ENCODE measurements around the gene SLC44A2.
"Not testable (repeated sequence)": the region's sequence is repeated elsewhere in the genome, so short reads cannot be mapped to it uniquely, and the experiment has no call there.

Gene SLC44A2

DNA sequence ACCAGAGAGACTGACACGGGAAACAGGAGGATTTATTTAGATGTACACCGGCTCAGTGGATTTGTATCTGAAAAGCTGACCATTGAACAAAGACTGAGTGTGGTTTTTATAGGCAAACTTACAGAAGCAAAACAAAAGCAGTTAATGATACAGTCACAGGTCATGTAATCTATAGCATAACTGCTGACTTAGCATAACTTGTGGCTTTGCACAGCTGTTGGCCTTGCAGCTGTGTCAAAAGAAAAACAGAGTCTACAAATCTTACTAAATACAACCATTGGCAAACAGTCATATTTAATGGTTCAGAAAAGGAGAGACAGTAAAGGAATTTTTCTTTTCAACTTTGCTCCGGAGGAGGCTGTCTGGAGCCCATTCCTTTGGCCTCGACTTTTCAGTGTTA lies 26.5 kb downstream of the SLC44A2 start:
- DNase-seq (ENCODE audit: low spot score): no peak

DNA sequence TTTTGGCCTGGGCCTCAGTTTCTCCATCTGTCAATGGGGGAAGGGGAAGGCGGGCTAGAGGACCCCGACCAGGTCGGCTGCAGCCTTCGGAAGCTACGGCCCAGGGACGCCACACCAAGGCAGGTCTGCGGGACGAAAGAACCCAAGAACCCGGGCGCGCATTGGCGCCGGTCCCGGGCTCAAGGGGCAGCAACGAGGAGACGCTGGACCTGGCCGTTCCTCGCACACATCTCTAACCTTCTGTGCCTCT lies 28.1 kb downstream of the SLC44A2 start:
- DNase-seq (ENCODE audit: low spot score): no peak

DNA sequence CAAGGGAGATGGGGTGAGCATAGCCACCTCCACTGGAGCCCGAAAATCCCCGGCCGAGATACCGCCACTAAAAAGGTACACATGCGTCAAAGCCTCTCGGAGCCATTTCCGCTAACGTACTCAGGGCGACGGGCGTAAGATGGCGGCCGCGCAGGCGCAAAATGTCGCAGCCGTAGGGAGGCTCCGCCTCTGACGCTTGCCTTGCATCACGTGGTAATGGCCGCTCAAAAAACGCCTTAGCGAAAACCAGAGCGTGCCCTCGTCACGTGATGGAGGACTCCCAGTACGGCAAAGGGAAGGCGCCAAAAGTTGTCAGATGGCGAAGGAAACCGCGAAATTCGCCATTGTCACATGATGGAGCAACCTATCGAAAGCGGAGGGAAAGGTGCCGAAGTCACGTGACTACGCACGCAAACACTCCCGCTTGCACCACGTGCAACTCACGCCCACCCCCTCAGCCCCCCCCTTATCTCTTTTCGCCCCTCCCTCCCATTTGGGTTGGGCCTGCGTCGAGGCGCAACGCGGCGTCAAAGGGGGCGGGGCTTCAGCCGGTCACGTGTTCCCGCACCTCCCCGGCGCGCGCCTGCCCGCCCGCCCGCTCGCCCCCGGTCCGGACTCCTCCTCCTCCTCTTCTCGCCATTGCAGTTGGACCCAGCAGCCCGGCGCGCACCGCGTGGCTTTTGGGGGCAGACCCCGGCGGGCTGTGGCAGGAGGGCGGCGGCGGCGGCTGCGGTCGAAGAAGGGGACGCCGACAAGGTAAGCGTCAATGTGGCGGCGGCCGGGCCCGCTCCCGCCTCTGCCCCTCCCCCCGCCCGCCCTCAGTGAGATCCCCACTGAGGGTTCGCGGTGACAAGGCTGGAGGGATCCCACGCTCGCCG lies 28.6 kb downstream of the SLC44A2 start, which contains the start of gene ILF3:
Gene ILF3 (plus strand): TSS at position 615 of the 878 bp plus-strand sequence. CDS start 16,260 bp downstream, outside the sequence.
- DNase-seq (ENCODE audit: low spot score): peak; percentile 97

DNA sequence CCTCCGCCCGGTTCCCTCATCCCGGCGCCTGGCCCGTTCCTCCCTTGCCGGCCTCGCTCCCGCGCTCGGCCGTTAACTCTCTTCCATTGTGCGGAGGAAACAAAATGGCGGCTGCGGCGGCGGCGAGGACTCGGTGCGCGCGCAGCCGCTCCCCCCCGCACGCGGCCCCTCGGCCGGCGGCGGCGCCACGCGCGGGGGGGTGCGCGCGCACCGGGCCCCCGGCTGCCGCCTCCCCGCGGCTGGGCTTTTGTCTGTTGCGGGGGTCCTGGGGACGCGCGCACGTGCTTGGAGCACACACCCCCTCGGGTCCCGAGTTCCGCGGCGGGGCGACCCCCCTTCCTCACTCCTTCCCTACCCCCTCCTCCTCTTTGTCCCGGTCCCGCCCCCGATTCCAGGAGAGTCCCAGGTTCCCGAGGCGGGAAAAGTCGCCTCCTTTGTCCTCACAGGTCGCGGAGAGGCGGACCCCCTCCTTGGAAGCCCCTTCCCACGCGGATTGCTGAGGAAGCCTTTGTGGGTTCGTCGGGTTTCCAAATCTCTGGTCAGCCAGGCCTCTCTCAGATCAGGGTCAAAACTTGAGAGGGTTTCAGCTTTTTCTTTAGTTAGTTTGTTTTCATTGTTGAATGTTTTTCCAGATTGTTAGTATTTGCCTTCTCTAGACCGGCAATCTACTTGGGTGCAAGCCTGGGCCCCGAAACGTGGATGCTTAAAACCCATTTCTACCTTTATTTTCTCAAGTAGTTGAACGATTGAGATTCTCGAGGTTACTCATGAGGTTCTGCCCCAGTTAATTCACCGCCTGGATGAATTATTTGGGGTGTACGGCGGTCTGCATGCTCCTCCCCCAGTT lies 29.5 kb downstream of the SLC44A2 start:
- DNase-seq (ENCODE audit: low spot score): peak; percentile 88

DNA sequence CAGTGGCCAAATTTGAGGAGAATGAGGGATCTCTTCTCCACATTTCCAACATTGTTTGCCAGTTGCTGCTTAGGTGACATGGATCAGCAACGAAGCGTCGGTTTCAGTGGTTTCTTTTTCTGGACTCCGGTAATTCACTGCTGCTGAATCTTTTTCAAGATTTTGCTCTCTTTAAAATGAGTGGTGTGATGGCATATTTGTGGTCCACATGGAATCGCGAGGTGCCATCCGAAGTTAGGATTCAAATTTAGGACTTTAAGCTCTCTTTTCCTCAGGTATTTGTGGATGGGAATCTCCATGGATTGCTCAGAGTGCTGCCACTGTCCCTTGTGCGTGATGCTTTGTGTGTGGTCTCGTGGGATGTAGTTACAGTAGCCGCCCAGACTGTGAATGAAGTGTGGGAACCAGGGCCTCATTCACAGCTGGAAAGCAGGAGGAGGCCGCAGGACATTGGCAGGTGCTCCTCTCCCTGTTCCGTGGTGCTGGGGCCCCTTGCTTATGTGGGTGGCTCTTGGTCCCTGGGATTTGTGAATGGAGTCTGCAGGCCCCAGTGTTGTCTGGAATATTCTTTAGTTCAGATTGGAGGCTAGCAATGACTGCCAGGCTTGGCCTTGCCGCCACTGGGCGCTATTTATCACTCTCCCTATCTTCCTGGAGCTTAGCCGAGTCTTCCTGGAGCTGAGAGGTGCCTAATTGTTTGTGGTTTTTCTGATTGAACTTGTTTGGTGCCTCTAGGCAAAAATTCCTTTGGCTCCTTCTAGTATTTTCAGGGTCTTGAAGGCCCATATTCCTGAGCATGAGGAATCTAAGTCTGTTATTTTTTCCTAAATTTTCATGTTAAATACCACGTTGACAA lies 30.3 kb downstream of the SLC44A2 start:
- DNase-seq (ENCODE audit: low spot score): no peak

DNA sequence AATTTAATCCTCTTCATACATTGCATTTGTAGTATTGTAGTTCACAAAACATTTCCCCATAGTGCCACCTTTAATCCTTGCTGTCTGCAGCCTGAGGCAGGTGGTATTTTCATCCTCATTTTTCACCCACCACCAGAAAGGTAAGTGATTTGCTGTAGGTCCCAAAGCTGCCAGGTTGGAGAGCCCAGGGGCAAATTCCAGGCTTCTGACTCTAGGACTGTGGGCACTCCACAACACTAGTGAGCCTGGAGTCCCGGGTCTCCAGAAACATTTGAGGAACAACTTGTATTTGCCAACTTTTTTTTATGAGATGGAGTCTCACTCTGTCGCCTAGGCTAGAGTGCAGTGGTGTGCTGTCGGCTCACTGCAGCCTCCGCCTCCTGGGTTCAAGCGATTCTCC lies 35.0 kb downstream of the SLC44A2 start:
- no peak for DNase-seq (ENCODE audit: low spot score)

DNA sequence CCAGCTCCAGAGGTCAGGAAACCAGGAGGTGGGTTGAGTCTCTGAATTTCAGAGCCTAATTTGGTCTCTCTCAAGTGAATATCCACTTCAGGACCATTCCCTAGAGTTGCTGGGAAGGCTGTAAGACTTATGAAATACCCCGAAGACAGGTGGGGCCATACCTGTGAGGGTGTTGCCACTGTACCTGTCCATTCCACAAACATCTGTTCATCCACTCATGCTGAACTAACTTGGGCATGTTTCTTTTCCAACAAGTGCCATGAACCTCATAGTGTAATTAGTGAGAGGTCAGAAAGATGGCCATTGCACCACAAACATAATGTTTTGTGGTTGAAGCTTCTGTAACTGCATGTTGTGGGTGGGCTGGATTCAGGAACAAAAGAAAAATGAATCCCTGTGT lies 36.6 kb downstream of the SLC44A2 start:
- no peak for DNase-seq (ENCODE audit: low spot score)

DNA sequence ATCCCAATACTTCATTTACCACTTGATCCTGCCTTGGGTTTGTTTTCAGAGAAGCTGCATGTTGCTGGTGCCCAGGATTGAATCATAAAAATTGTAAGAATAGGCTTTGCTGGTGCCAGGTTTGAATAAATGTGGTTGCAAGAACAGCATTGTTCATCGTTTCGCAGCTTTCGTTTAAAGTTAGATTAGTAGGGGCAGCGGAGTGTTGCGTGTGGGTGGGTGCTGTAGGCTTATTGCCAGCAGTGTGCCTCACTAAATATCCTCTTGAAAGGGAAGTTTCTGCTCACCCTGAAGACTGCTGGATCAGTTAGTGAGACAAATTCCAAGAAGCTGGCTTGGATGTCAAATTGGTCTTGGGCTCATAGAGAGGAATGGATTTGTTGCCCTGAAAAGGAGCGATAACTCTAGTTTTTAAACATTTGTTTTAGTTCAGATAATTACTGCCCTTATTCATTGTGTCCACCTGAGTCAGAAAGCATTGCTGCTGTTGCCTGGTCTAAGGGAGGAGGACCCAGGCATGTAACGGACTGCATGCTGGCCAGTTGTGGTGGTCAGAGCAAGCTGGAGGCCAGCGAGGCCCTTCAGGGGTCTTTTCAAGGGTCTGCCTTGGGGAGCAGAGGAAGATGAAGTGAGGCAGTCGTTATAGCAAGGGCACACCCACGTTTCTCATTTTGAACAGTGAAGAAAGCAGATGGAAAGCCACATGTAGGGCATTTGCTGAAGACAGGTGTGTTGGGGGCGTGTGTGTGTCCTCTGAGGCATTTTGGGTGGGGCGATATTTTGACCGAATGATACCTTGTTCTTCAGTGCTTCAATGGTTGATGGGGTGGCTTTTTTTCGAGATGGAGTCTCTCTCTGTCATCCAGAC lies 37.3 kb downstream of the SLC44A2 start:
- DNase-seq (ENCODE audit: low spot score): peak; percentile 52

DNA sequence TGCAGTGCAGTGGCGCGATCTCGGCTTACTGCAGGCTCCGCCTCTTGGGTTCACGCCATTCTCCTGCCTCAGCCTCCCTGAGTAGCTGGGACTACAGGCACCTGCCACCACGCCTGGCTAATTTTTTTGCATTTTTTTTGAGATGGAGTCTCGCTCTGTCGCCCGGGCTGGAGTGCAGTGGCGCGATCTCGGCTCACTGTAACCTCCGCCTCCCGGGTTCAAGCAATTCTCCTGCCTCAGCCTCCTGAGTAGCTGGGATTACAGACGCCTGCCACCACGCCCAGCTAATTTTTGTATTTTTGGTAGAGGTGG lies 37.9 kb downstream of the SLC44A2 start:
- not testable (repeated sequence) for DNase-seq (ENCODE audit: low spot score)

DNA sequence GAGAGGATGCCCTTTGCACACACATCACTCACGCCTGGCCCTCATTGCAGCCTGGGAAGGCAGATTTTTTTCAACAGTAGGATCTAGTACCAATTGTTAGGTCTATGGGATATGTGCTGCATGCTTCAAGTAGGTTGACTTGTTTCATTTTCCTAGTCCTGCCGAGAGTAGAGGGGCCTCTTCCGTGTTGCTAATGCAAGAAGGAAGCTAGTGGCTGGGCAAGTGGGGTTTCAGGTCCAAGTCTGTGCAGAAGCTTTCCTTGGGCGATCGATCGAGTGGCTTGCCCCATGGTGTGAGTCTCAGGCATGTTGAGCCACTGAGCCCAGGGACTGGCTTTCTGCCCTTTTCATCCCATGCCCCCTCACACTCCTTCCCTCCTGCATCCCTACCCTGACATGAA lies 42.5 kb downstream of the SLC44A2 start:
- DNase-seq (ENCODE audit: low spot score): no peak

DNA sequence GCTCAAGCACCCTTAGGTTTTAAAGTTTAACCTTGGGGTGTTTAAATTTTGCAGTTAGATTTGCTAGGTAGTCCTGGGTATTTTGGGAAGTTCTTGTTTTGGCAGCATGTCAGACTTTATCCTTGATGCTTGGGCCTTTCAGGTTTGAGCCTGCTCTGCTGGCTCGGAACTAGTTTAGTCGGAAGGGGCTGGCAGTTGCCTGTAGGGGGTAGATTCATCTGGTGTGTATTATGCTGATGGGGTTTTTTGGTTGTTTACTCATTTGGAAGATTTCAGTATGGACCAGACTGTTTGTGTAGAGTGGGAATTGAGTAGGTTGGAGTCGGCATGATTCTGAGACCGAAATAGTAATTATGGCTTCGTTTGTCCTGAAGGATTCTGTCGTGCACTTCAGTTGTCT lies 43.9 kb downstream of the SLC44A2 start:
- no peak for DNase-seq (ENCODE audit: low spot score)

DNA sequence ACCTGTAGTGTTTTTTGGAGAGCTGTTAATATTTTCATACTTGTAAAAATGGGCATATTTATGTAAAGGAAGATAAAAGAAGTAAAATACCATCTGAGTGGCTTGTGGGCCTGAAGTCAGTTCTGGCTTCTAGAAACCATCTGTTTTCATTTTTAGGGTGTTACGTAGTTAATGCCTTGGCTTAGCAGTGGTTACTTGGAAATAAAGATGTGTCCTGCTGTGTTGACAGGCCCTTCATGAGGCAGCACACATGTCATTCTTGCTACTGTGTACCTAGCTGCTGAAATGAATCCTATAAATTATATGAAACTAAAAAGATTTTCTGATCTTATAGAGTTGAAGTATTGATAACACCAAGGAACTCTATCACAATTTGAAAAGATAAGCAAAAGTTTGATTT lies 44.8 kb downstream of the SLC44A2 start:
- no peak for DNase-seq (ENCODE audit: low spot score)

DNA sequence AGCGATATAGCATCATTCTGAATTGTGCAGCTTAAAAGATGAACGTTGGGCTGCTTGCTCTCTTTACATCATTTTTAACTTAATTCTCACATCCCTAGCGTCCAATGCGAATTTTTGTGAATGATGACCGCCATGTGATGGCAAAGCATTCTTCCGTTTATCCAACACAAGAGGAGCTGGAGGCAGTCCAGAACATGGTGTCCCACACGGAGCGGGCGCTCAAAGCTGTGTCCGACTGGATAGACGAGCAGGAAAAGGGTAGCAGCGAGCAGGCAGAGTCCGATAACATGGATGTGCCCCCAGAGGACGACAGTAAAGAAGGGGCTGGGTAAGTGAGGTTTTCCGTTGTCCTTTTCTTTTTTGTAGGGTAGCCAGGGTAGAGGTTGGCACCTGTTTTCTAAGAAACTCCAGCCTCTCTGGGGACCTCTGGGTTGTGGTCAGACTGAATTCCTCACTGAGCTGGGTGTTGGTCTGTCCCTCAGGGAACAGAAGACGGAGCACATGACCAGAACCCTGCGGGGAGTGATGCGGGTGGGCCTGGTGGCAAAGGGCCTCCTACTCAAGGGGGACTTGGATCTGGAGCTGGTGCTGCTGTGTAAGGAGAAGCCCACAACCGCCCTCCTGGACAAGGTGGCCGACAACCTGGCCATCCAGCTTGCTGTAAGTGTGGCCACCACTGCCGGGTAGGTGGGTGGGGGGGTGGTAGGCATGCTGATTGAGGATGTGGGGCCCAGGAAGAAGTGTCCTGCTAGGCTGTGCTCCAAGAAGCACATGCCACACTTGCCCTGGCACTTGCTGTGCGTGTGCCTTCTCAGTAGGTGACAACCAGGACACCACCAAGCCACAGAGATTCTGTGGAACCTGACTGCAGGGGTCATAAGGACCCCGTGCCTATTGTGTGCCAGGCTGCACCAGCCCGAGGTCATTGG lies 45.8 kb downstream of the SLC44A2 start:
- no peak for DNase-seq (ENCODE audit: low spot score)

DNA sequence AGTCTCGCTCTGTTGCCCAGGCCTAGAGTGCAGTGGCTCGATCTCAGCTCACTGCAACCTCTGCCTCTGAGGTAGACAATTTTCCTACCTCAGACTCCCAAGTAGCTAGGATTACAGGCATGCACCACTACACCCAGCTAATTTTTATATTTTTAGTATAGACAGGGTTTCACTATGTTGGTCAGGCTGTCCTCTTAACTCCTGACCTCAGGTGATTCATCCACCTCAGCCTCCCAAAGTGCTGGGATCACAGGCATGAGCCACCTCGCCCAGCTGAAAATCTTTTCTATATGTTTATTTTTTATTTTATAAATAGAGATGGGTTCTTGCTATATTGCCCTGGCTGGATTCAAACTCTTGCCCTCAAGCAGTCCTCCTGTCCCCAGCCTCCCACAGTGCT lies 46.6 kb downstream of the SLC44A2 start:
- DNase-seq (ENCODE audit: low spot score): not testable (repeated sequence)

DNA sequence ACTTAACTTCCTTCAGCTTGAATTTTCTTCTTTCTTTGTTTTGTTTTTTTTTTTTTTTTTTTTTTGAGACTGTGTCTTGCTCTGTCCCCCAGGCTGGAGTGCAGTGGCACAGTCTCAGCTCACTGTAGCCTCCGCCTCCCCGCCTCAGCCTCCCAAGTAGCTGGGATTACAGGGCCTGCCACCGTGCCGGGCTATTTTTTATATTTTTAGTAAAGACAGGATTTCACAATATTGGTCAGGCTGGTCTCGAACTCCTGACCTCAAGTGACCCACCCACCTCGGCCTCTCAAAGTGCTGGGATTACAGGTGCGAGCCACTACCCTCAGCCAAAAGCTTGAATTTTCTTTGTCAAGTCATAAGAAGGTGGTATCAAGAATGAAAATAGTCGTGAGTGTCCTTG lies 49.9 kb downstream of the SLC44A2 start:
- DNase-seq (ENCODE audit: low spot score): not testable (repeated sequence)

DNA sequence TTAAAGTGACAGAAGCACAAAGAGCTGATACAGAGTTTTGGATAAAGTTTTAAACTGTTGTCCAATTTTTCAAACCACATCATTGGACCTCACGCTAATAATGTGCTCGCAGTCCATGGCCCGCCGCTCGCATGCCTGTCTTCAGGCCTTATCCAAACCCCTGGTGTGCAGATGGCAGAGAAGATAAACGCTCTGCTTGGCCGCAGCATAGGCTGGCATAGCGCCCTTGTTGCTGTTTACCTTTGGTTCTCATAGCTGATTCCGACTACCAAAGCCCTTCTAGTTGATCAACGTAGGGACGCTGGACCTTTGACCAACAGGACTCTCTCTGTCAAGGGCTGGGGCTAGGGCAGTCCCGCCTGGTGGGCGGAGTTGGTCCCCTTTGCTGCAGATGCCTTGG lies 52.4 kb downstream of the SLC44A2 start:
- DNase-seq (ENCODE audit: low spot score): no peak

DNA sequence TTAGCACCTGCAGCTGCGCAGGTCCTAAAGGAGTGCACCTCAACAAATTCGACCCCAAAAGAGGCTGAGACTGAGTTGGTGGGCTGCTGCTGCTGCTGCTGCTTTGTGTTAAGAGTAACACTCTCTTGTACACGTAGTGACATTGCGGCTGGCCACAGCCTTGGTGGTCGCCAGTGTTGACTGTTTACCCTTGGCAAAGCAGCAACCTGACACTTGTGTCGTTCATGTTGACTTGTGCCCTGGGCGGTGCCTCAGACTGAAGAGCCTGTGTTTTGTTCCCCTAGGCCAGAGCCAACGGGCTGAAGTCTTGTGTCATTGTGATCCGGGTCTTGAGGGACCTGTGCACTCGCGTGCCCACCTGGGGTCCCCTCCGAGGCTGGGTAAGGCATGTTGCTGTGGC lies 53.5 kb downstream of the SLC44A2 start:
- no peak for DNase-seq (ENCODE audit: low spot score)

DNA sequence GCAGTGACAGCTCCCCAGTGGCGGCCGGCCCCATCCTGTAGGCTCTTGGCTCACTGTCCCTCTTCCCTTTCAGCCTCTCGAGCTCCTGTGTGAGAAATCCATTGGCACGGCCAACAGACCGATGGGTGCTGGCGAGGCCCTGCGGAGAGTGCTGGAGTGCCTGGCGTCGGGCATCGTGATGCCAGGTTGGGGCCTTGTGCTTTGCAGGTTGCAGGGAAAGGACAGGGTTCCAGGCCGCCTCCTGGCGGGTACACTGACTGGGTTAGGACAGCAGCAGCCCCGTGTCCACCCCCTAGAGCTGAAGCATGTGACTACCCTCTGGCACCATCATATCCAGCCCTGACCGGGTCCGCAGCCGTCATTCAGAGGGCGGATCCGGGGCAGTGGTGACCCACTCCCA lies 54.4 kb downstream of the SLC44A2 start:
- DNase-seq (ENCODE audit: low spot score): no peak

DNA sequence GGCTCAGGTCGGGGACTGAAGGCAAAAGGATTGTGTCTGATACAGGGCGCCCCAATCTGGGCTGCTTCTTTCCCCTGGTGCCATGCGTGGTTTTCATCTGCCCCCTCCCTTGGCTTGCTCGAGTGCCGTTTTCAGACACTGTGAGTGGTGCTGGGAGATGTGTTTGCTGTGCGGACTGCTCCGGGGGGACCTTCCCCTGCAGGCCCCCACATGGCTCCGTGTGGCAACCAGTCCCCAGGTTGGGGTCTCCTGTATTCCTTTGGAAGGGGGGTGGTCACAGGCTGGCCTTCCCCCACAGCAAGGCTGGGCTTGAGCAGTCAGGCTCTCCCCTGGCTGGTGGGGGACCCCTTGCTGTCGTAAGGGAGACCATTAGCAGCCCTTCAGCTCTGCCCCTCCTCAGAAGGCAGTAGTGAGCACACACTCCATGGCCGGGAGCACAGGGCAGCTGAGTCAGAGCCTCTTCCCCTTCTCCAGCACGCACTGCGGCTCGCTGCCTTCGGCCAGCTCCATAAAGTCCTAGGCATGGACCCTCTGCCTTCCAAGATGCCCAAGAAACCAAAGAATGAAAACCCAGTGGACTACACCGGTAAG lies 55.3 kb downstream of the SLC44A2 start:
- no peak for DNase-seq (ENCODE audit: low spot score)

DNA sequence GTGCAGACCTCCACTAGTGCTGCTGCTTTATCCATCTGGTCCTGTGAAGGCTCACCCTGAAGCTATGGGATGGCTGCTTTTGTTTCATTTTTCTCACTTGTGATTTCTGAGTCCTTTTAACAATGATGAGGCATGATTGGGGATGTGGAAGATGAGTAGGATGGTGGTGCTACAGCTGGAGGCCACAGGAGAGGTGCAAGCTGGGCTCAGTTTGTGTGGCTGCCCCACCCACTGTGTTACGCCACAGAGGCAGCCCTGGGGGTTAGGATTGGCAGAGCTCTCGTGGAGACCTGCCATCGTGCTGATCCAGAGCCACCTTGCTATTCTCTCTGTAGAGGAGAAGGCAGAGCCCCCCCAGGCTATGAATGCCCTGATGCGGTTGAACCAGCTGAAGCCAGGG lies 56.3 kb downstream of the SLC44A2 start:
- DNase-seq (ENCODE audit: low spot score): no peak
